ENCODE results near the gene SERP2. TPM values are rescaled to one million over a fixed set of nuclear protein-coding genes. Genes with fewer than 3 reads are reported as not detected.
"Not testable (repeated sequence)": the region's sequence is repeated elsewhere in the genome, so short reads cannot be mapped to it uniquely, and the experiment has no call there.

Gene SERP2
- total RNA-seq (2014; rRNA removed) = 4.9 and 5.1 TPM in 2 replicates
- polyA plus RNA-seq (2012) = 11.2 TPM

DNA sequence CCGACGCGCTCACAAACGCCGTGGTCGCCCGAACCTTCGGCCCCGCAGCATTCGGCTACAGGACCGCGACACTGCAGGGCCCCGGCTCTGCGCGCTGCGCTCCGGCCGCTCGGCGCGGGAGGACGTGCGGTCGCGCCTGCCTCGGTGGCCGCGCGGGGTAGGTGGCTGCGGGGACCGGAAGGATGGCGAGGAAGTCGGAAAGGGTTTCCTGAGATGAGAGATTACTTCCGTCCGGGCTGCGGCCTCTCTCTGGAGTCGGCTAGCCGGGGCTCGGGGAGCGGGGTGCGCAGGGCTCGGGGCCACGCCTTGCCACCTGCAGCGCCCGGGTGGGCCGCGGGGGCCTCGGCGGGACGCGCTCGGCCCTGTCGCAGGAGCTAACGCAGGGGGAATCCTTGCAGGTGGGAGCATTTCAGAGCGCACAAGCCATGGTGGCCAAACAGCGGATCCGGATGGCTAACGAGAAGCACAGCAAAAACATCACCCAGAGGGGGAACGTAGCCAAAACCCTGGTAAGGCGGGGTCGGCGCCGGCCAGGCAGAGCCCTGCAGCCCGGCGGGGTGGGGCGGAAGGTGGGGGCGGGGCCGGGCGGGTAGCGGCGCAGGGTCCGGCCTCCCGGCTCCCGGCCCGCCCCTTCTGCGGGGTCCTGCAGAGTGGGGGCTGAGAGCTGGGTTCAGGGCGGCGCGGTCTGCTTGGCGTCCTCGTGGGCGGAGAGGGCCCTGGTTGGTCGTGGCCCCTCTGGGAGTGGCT lies at the start of gene SERP2:
SERP2 (plus strand) TSS at position 224 of the 747 bp plus-strand sequence; CDS start at position 426, 202 bp downstream.
- peak; percentile 10 for DNase-seq (ENCODE audit: low read depth)

DNA sequence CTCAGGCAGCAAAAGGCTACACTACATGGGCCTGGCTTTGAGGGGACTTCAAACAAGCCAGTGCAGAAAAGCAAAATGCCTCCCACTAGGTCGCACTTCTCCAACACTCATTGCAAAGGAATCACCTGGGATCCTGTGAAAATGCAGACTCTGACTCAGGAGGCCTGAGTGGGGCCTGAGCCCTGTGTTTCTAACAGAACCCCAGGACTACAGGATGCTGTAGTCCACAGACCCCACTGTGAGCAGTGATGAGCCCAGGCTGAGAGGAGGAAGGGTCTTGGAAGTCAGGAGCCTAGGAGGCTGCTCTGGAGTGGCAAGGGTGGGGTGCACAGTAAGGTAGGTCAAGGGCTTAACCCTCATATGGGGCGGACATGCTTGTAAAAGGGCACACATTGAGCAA lies 46.7 kb upstream of the SERP2 start:
- no peak for DNase-seq (ENCODE audit: low read depth)

DNA sequence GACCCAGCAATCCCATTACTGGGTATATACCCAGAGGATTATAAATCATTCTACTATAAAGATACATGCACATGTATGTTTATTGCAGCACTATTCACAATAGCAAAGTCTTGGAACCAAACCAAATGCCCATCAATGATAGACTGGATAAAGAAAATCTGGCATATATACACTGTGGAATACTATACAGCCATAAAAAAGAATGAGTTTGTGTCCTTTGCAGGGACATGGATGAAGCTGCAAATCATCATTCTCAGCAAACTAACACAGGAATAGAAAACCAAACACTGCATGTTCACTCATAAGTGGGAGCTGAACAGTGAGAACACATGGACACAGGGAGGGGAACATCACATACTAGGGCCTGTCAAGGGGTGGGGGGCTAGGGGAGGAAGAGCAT lies 44.6 kb upstream of the SERP2 start:
- DNase-seq (ENCODE audit: low read depth) = not testable (repeated sequence)

DNA sequence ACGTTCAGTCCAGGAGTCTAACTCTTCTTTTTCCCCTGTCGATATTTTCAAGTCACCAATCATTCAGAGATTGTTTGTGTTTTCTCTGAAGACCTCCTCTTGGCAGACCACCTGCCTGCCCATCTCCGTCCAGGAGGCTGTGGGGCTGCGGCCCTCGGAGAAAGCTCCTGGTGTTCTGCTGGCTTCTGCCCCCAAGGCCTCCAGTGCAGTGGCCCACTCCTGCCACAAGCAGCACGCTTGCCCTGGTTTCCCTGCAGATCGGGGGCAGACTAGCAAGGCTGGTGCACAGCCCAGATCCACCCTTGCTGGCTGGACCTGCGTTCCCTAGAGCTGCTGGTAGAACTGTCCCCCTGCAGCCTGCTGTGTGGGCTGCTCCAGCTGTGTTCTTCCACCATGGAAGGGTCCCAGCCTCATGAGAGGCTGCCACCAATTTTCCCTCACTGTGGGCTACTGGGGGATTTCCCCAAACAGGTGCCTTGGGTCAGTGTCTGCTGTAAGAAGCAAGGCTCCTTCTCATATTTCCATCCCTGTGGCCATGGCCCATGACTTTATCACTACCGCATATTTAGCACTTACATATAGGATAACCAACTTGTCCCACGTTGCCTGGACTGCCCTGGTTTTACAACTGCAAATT lies 43.6 kb upstream of the SERP2 start:
- no peak for DNase-seq (ENCODE audit: low read depth)

DNA sequence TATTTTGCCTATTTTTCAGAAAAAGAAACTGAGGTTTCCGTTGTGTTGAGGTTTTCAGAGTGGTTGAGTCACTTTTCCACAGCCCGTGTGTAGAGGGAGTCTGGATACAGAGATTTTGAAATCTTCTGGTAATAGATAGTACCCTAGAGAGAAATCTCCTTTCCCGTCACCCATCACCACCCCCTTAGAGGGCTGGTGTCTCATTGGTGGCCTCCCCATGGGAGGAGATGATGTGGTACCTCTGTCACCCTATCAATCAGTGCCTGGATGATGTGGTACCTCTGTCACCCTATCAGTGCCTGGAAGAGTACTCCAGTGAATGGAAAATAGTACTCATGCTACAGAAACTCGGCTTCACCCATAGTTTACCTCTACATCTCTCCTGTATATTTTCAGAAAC lies 42.2 kb upstream of the SERP2 start:
- DNase-seq (ENCODE audit: low read depth) = no peak

DNA sequence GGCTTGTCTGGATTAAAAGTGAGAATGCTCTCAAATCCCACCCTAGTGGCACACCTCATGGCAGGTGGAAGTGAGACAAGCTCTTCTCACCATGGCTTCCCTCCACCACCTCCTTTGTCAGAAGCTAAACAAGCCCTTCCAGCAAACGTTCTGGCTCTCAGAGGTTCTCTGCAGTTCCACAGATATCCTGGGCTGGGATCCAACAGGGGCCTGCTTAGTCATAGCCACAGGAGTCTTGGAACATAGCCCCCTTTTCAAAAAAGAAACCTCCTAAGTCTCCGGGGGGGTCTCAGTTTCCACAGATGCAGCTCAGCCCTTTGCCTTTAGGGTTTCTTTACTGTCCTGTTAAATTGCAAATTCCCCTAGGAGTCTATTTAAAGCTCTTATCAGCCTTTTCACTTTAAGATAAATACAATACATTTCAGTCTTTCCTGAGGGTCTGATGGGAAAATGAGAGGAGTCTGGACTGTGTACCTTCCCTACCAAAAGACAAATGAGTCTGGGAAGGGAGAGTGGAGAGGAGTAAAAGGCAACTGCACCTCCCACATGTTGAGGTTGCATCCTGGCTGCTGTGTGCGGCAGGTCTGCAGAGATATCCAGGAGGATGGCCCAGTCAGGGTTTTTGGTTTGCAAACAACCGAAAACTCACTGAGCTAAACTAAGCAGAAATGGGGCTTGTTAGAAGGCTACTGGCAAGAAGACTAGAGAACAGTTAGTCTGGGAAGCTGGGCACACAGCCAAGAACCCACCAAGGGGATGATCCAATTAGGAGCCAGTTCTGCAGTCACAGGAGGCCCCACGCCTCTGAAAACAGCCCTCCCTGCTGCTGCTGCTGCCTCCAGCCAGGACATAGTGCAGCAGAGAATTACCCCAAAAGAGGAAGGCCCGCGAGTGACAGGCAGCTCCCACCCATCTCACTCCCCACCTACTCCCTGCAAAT lies 41.4 kb upstream of the SERP2 start:
- DNase-seq (ENCODE audit: low read depth) = peak; percentile 70

DNA sequence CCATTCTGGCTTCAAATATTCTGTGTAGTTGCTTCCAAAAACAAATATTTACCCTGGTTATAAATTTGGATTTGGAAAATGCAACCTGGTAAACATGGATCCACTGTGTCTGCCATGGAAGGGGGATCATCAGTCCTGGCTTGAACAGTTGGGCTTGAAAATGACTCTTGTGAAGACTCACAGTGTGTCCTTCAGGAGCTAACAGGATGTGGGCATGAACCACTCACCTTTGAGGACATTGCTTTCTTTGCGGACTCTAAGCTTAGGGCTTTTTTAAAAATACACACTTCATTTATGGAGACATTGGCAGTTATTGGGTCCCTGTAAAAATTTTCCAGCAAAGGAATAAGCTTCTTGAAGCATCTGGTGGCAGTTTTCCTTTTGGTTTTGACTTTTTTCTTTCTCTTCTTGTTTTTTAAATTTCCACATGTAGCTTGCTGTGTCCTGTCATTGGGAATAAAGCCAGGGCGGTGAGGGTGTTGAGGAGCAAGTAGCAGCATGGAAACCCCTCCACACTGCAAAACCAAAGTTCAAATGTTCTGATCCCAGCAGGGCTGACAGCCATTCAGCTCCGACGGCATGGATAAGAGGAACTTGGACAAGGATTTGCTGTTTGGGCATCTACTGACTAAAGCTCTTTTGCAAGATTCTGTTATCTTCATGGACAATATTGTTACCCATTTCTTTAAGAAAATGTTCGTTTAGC lies 39.5 kb upstream of the SERP2 start:
- no peak for DNase-seq (ENCODE audit: low read depth)

DNA sequence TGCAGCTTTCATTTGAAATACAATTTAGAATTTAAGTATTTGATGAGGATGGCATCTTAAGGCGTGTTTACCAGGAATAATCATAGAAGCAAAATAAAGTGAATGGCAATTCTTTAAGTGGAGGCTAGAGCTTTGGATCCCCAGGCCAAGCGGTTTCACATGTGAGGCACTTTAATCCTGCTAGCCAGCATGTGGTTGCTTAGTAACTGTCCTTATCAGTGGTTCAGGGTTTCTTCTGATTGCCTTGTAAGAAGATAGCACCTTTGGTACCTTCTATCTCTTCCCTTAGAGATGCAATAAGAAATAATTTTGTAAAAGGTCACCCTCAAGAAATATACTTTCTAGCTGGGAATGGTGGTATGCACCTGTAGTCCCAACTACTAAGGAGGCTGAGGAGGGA lies 38.9 kb upstream of the SERP2 start:
- DNase-seq (ENCODE audit: low read depth) = no peak

DNA sequence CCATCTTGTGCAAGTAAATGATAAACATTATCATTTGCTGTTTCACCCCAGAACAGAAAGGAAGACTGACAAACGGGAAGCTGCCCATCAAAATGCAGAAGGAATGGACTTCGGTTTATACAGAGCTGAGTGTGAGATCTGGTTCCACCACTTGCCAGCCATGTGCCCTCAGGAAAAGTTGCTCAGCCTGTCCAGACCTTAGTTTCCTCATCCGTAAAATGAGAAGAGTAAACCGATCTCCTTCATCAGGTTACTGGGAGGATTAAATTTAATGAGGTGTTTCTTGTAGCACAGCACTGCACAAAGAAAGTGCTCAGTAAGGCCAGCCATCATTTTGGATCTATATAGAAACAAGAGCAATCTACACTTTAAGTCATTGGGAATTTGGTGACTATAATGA lies 36.7 kb upstream of the SERP2 start:
- no peak for DNase-seq (ENCODE audit: low read depth)

DNA sequence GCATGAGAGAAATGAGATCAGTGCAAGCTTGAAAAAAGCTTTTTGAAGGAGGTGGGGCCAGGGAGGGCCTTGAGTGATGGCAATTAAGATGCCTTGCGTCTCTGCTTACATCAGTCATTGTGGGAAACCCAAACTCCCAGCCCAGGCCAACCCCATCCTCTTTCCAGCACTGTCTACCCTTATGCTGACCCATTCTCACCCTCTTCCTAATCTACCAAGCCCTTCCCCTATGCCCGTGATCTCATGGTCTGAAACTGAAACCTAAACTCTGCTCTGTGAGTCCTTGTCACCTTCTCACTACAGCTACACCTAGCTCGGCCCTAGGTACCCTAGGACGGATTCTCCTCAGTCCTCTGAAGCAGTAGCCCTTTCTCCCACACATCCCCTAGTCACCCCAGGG lies 36.0 kb upstream of the SERP2 start:
- no peak for DNase-seq (ENCODE audit: low read depth)

DNA sequence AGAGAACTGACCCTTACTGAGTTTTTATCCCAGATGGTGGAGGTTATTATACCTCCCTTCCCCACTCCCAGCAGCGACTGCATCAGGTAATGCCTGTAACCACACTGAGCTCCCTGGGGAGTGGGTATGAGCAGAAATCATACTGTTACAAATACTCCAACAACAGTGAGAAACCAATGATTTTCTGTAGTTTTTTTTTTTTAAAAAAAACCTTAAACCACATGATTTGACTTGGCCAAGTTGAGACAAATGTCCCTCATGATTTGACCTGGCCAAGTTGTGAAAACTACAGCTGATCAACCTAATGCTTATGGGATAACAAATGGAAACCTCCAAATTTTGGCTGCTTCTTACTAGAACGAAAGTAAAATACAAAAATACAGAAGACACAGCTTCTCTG lies 33.1 kb upstream of the SERP2 start:
- DNase-seq (ENCODE audit: low read depth) = no peak

DNA sequence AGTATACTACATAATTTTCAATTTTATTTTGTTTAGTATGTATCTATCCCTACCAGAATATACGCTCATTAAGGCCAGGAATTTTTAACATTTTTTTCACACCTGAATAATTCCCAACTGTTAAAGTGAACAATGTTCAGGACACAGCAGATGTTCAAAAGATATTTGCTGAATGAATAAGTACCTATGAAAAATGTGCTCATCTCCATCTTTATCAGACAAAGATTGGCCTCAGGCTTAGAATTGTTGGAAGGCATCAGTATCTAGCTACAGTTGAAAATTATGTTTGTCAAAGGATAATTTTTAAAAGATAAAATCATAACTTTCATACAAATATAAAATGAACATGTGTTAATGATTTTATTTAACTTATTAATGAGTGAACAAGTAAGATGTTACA lies 30.9 kb upstream of the SERP2 start:
- DNase-seq (ENCODE audit: low read depth) = no peak

DNA sequence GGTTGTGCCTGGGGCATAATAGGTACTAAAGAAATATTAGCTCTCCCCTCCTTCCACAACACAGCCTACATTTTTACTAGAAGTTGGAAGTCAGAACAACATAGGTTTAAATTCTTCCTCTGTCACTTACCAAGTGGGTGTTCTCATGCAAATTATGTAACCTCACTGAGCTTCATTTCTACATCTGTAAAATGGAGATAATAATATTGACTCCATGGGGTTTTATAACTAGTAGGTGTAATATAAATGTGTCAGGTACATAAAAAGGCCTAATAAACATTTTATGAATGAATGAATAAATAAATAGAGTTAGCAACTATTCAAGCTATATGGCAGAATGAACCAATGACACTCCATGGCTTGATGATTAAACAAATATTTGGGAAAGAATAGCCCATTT lies 27.1 kb upstream of the SERP2 start:
- no peak for DNase-seq (ENCODE audit: low read depth)

DNA sequence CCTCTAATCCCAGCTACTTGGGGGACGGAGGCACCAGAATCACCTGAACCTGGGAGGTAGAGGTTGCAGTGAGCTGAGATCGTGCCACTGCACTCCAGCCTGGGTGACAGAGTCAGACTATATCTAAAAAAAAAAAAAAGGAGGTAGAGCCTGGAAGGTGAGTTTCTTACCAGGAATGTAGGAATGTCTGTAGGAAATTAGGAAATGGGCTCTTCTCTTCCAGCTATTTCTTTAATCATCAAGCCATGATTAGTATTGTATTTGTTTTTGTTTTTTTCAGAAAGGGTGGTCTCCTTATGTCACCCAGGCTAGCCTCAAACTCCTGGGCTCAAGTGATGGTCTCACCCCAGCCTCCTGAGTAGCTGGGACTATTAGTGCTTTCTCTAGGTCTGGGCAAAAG lies 26.3 kb upstream of the SERP2 start:
- DNase-seq (ENCODE audit: low read depth) = no peak

DNA sequence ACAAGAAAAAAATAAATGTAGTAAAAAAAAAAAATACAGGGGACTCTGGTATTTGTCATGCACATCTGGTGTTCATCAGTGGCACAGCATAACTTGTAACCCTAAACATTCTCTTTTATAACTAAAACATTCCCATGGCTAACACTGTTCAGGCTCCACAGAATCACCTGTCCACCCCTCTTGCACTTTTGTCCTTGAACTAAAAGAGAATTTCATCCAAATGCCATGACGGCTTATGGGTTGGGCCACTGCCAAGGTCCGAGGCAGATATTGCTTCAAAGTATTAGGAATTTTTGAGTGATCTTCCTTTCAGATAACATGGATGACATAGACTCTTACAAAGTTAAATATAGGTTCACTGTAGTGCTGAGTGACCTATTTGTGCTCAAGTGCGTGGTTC lies 25.7 kb upstream of the SERP2 start:
- no peak for DNase-seq (ENCODE audit: low read depth)

DNA sequence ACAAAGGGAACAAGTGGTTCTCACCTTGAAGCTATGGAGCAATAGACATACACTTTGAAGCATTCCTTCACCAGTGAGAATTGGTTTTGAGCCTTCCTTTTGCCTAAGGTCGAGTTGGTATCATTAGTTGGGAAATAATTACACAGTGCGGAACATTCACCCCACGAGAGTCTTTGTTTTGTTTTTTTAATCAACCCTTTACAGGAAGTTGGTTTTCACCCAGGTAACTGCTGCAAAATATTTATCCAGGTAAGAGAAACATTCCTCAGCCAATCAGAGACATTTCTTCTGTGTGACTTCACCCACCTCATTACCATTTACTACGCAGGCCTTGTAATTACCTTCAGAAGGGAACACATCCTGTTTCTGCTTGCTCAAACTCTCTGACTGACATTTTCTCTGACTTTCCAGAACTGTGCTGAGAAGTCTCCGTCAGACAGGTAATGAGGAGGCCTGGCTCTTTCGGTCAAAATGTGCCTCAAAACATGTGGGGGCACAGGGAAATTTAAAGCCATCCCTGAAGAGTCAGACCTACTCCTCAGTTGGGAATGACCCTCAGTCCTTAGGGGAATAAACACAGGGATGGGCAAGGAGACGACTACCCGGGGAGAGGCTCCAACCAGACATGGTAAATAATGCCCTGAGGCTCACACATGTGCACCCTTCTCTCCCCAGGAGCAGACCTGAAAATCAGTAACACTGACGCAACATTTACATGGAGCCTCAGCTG lies 22.7 kb upstream of the SERP2 start:
- DNase-seq (ENCODE audit: low read depth) = no peak

DNA sequence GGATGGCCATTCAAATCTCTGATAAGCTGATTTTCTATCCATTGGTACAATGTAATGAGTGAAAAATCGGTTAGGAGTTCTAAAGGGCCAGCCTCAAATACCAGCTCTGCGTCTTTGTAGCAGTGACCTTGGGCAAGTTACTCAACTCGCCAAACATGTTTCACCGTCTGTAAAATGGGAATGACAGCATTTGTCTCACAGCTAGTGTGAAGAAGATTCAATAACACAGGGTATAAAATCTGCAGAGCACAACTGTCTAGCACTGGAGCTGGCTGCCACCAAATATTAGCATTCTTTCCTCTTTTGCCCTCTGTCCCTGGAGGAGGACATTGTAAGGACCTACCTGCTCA lies 22.1 kb upstream of the SERP2 start:
- no peak for DNase-seq (ENCODE audit: low read depth)

DNA sequence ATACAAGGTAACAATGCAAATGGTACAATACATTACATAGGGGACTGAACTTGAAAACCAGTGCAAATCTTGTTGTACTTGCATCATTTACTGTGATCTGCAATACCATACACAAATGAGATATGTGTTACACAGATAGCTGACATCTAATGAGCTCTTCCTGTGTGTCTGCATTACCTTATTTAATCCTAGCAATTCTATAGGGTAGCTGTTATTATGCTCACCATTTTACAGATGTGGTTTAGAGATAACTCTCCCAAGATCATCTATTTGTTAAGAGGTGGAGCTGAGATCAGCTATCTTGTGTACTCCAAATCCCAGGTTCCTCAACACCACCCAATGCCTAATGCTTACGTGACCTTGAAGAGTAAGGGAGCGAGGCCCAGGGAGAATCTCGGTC lies 21.4 kb upstream of the SERP2 start:
- DNase-seq (ENCODE audit: low read depth) = no peak

DNA sequence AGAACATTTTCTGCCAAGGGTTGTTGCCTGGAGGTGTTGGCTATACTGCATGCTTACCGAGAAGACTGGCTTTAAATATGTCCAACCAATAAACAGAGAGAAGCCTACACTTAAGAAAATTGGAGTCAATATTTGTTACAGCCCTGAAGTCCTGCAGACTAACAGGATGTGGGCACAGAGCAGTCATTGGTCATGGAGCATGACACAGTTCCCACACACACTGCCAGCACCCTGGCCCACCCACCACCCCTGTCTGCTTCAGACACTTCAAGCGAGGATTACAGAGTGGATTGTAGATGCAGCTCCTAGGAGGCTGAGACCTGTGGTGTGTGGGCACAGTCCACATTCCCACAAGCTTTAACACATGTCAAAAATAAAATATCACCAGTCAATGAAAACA lies 21.0 kb upstream of the SERP2 start:
- DNase-seq (ENCODE audit: low read depth) = no peak

DNA sequence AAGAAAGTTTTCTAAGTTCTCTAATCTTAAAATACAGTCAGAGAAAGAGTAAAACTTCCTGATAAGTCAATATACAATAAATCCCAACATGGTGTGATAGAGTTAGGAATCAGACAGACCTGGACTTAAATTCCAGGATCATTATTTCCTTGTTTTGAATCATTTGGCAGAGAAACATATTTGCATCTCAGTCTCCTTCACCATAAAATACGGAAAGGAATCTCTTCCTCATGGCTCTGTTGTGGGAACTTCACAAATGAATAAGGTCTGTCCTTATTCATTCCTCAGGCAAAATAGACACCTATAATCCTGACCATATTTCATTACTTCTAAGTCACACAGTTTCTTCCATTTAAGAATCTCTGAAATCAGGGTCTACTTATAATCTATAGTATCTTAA lies 19.3 kb upstream of the SERP2 start:
- DNase-seq (ENCODE audit: low read depth) = no peak

DNA sequence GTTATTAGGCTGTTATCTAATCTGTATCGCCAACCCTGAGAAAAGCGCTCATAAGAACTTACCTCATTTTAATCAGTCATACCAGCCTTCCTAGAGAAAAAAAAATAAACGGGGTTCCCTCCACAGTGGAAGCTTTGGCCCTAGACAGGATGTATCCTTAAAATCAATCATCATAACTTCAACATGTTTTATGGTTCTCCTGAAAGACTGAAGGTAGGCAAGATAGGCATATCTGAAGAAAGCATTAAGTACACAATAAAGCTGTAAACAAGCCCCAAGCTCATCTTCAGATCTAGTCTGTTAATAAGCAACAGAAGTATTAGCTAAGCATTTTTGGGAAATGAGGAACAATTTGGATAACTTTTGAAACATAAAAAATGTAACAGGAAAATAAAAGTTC lies 18.7 kb upstream of the SERP2 start:
- DNase-seq (ENCODE audit: low read depth) = no peak
